ENCODE data around the gene SCUBE3. TPM values are rescaled to one million over a fixed set of nuclear protein-coding genes. Genes with fewer than 3 reads are reported as not detected.

Gene SCUBE3
- total RNA-seq, 1 donor from 2014 or later: 0.25 TPM

- no peaks in the 10 kb centered on the region for H3K27me3 Mint-ChIP-seq (ENCODE audit: unreplicated experiment)
- peaks cover 3% of the 10 kb centered on the region for H3K4me1 Mint-ChIP-seq (ENCODE audit: low read depth, unreplicated experiment)
Observed at GRCh38 chr6:35181308-35181932, 32.3 kb upstream of the SCUBE3 start.

DNA sequence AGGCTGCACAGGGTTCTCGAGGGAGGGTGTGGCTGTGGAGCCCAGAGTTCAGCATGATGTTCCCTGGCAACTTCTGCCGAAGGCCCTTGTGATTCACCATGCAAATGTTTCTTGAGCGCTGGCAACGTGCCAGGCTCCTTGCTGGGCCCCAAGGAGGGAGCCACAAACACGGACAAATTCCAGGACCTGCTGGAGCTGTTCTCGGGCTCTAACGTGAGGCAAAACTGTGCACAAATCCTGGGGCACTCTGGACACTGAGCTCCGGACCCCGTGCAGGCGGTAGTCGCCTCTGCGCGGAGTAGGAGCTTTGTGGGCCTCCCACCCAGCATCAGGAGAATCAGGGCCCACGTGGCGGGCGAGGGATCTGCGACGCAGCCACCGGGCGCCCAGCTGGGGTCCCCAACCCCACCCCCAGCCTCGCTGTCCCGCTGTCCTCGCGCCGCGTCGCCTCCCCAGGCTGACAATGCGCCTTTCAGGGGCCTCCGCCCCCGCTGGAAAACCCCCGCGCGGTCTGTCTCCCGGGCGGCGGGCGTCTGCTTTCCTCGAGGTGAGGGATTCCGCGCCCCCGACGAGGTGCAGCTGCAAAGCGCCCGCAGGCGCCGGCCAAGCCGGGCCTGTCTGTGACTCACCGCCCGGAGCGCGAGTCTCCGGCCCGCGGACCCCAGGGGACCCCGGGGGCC is 31.7 kb upstream of the SCUBE3 start:
- H3K36me3 Mint-ChIP-seq (ENCODE audit: unreplicated experiment): no peaks in the 10 kb centered on the region
- no peak overlapping the region for H3K4me3 Mint-ChIP-seq (ENCODE audit: unreplicated experiment)
- no peaks in the 10 kb centered on the region for H3K27me3 Mint-ChIP-seq (ENCODE audit: unreplicated experiment)
- peaks cover 3% of the 10 kb centered on the region for H3K4me1 Mint-ChIP-seq (ENCODE audit: low read depth, unreplicated experiment)
- H3K27ac Mint-ChIP-seq (ENCODE audit: unreplicated experiment): no peak overlapping the region
- DNase-seq: no peak
- no peaks in the 10 kb centered on the region for H3K9me3 Mint-ChIP-seq (ENCODE audit: unreplicated experiment)
- TF ChIP-seq, protein P1, sequence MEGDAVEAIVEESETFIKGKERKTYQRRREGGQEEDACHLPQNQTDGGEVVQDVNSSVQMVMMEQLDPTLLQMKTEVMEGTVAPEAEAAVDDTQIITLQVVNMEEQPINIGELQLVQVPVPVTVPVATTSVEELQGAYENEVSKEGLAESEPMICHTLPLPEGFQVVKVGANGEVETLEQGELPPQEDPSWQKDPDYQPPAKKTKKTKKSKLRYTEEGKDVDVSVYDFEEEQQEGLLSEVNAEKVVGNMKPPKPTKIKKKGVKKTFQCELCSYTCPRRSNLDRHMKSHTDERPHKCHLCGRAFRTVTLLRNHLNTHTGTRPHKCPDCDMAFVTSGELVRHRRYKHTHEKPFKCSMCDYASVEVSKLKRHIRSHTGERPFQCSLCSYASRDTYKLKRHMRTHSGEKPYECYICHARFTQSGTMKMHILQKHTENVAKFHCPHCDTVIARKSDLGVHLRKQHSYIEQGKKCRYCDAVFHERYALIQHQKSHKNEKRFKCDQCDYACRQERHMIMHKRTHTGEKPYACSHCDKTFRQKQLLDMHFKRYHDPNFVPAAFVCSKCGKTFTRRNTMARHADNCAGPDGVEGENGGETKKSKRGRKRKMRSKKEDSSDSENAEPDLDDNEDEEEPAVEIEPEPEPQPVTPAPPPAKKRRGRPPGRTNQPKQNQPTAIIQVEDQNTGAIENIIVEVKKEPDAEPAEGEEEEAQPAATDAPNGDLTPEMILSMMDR (IDR thresholded peaks at IDR 0.05; ENCODE audit: partially characterized antibody, unreplicated experiment): no peak

More at GRCh38 chr6:35181308-35181932, 32.3 kb upstream of the SCUBE3 start:
- no peak for DNase-seq
- TF ChIP-seq, protein P1 (IDR thresholded peaks at IDR 0.05; ENCODE audit: partially characterized antibody, unreplicated experiment): no peak
- Mint-ChIP-seq H3K9me3 (ENCODE audit: unreplicated experiment) (no peaks in the 10 kb centered on the region), H3K36me3 (ENCODE audit: unreplicated experiment) (no peaks in the 10 kb centered on the region), H3K4me3 (ENCODE audit: unreplicated experiment) (no peak overlapping the region), H3K27ac (ENCODE audit: unreplicated experiment) (no peak overlapping the region)

DNA sequence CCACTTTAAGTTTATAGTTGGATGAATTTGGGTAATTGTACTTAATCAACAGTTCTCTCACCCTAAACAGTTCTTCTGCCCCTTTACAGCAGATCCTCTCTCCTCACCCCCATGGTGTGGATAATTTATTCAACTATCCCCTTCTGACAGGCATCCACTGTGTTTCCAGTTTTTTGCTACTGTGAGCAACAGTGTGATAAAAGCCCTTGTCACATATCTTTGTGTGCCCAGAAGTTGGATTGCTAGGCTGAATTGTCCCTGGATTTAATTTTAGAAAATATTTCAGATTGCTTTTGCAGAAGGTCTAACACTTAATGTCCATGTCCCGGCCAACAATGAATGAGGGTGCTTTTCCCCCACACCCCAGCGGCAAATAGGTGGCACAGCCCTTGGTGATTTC is 30.5 kb upstream of the SCUBE3 start:
- no peak for DNase-seq
- TF ChIP-seq, protein P1 (IDR thresholded peaks at IDR 0.05; ENCODE audit: partially characterized antibody, unreplicated experiment): no peak
- Mint-ChIP-seq H3K4me3 (ENCODE audit: unreplicated experiment) (no peak overlapping the region), H3K36me3 (ENCODE audit: unreplicated experiment) (no peaks in the 10 kb centered on the region), H3K9me3 (ENCODE audit: unreplicated experiment) (no peaks in the 10 kb centered on the region), H3K27ac (ENCODE audit: unreplicated experiment) (no peak overlapping the region), H3K27me3 (ENCODE audit: unreplicated experiment) (no peaks in the 10 kb centered on the region), H3K4me1 (ENCODE audit: low read depth, unreplicated experiment) (peaks cover 3% of the 10 kb centered on the region)

DNA sequence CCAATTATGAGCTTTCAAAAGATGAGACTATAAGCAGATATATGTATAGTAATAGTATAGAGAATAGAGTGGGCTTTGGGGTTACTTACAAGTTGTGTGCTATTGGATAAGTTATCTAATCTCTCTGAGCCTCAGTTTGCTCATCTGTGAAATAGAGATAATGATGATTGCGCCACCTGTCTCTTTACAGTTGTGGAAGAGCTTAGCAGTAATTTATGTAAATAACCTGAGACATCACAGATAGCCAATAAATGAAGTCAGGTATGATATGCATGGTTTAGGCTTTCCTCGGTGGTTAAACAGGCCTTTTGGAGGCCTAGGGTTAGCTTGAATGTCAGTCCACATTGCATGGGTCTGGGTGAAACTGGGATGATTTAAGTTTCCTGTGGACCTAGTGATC is 29.8 kb upstream of the SCUBE3 start:
- Mint-ChIP-seq H3K4me1 (ENCODE audit: low read depth, unreplicated experiment) (no peaks in the 10 kb centered on the region), H3K36me3 (ENCODE audit: unreplicated experiment) (no peaks in the 10 kb centered on the region), H3K27ac (ENCODE audit: unreplicated experiment) (no peak overlapping the region), H3K27me3 (ENCODE audit: unreplicated experiment) (no peaks in the 10 kb centered on the region), H3K9me3 (ENCODE audit: unreplicated experiment) (no peaks in the 10 kb centered on the region), H3K4me3 (ENCODE audit: unreplicated experiment) (no peak overlapping the region)
- no peak for DNase-seq
- TF ChIP-seq, protein P1 (IDR thresholded peaks at IDR 0.05; ENCODE audit: partially characterized antibody, unreplicated experiment): no peak
